ENCODE measurements around the gene SURF4. TPM values are rescaled to one million over a fixed set of nuclear protein-coding genes. Genes with fewer than 3 reads are reported as not detected.

SURF4 gene
- total and polyA plus RNA-seq, 2 of the 13 experiments (the other 11 are each of a cell fraction or from before 2014, with no cell fraction given), result 220 to 265 TPM

- TF ChIP-seq HMGXB3 (CRISPR knock-in tag; IDR thresholded peaks at IDR 0.05; ENCODE audit: borderline replicate concordance) (no peak), MAFG (CRISPR knock-in tag; IDR thresholded peaks at IDR 0.05) (no peak), ZNF616 (CRISPR knock-in tag; IDR thresholded peaks at IDR 0.05; ENCODE audit: low read depth) (no peak), ZNF839 (CRISPR knock-in tag; IDR thresholded peaks at IDR 0.05; ENCODE audit: borderline replicate concordance) (0 out of 2 replicates have a peak, but pooled peaks have one; percentile 53), HNF4A (CRISPR knock-in tag; IDR thresholded peaks at IDR 0.05) (no peak), POLR2A (IDR thresholded peaks at IDR 0.05; ENCODE audit: insufficient read depth in 1 of 2, low read depth in 2 of 2, low read length in 2 of 2) (no peak), ZNF367 (CRISPR knock-in tag; IDR thresholded peaks at IDR 0.05; ENCODE audit: borderline replicate concordance) (no peak), SNAPC2 (CRISPR knock-in tag; IDR thresholded peaks at IDR 0.05) (no peak), CERS6 (CRISPR knock-in tag; IDR thresholded peaks at IDR 0.05) (no peak), ZNF354B (CRISPR knock-in tag; IDR thresholded peaks at IDR 0.05) (no peak), FOXO1 (CRISPR knock-in tag; IDR thresholded peaks at IDR 0.05) (no peak), HIVEP1 (CRISPR knock-in tag; IDR thresholded peaks at IDR 0.05) (no peak), SAP130 (CRISPR knock-in tag; IDR thresholded peaks at IDR 0.05; ENCODE audit: low read depth) (0 out of 2 replicates have a peak, but pooled peaks have one; percentile 4), SUZ12 (IDR thresholded peaks at IDR 0.05; ENCODE audit: low read depth, low read length) (no peak), ZNF678 (CRISPR knock-in tag; IDR thresholded peaks at IDR 0.05) (no peak), PRPF4 (IDR thresholded peaks at IDR 0.05; ENCODE audit: low read depth, low read length, poor library complexity, severe bottlenecking) (no peak)
- TF ChIP-seq, protein P1, sequence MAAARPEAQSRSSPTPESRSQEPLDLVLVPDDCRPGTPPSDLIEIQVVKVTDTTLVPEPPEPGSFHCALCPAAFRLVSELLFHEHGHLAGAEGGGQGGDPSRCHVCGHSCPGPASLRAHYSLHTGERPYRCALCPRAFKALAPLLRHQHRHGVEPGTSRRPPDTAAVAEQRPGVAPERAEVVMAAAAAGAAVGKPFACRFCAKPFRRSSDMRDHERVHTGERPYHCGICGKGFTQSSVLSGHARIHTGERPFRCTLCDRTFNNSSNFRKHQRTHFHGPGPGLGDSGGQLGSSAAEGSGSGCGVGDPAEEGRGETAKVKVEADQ (CRISPR knock-in tag; IDR thresholded peaks at IDR 0.05; ENCODE audit: borderline replicate concordance), result no peak
- TF ChIP-seq, protein P2, sequence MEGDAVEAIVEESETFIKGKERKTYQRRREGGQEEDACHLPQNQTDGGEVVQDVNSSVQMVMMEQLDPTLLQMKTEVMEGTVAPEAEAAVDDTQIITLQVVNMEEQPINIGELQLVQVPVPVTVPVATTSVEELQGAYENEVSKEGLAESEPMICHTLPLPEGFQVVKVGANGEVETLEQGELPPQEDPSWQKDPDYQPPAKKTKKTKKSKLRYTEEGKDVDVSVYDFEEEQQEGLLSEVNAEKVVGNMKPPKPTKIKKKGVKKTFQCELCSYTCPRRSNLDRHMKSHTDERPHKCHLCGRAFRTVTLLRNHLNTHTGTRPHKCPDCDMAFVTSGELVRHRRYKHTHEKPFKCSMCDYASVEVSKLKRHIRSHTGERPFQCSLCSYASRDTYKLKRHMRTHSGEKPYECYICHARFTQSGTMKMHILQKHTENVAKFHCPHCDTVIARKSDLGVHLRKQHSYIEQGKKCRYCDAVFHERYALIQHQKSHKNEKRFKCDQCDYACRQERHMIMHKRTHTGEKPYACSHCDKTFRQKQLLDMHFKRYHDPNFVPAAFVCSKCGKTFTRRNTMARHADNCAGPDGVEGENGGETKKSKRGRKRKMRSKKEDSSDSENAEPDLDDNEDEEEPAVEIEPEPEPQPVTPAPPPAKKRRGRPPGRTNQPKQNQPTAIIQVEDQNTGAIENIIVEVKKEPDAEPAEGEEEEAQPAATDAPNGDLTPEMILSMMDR (CRISPR knock-in tag; IDR thresholded peaks at IDR 0.05), result no peak
- TF ChIP-seq, protein P3, sequence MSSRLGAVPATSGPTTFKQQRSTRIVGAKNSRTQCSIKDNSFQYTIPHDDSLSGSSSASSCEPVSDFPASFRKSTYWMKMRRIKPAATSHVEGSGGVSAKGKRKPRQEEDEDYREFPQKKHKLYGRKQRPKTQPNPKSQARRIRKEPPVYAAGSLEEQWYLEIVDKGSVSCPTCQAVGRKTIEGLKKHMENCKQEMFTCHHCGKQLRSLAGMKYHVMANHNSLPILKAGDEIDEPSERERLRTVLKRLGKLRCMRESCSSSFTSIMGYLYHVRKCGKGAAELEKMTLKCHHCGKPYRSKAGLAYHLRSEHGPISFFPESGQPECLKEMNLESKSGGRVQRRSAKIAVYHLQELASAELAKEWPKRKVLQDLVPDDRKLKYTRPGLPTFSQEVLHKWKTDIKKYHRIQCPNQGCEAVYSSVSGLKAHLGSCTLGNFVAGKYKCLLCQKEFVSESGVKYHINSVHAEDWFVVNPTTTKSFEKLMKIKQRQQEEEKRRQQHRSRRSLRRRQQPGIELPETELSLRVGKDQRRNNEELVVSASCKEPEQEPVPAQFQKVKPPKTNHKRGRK (CRISPR knock-in tag; IDR thresholded peaks at IDR 0.05), result no peak
These were observed 9.0 kb upstream of the SURF4 start (continued) for GRCh38 chr9:133384736-133385321.
